Measurements from ENCODE around the gene TM4SF18.

DNA sequence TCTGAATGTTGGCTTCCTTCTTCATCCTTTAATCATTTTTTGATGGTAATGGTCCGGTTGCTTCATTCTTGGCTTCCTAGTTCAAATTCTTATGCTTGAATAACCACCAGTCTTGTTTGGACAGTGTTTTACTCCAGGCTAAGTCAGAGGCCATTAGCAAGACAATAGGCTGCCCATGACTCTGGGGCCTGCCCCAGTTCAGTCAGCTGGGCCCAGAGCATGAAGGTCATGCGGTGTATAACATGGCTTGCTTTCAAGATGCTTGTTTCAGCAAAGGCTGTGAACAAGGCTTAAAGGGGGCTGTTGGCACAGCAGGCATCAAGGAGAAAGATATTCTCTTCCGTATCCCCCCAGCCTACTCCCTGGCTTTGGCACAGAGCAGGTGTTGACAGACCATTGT is 13.7 kb downstream of the TM4SF18 start:
- no peak for TF ChIP-seq POLR2A (IDR thresholded peaks at IDR 0.05)
- TF ChIP-seq, protein P1, sequence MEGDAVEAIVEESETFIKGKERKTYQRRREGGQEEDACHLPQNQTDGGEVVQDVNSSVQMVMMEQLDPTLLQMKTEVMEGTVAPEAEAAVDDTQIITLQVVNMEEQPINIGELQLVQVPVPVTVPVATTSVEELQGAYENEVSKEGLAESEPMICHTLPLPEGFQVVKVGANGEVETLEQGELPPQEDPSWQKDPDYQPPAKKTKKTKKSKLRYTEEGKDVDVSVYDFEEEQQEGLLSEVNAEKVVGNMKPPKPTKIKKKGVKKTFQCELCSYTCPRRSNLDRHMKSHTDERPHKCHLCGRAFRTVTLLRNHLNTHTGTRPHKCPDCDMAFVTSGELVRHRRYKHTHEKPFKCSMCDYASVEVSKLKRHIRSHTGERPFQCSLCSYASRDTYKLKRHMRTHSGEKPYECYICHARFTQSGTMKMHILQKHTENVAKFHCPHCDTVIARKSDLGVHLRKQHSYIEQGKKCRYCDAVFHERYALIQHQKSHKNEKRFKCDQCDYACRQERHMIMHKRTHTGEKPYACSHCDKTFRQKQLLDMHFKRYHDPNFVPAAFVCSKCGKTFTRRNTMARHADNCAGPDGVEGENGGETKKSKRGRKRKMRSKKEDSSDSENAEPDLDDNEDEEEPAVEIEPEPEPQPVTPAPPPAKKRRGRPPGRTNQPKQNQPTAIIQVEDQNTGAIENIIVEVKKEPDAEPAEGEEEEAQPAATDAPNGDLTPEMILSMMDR (IDR thresholded peaks at IDR 0.05): no peak

Measured in thyroid gland (tissue), 4 donors.